Measurements from ENCODE around the gene PTK6.
"Not testable (repeated sequence)": the region's sequence is repeated elsewhere in the genome, so short reads cannot be mapped to it uniquely, and the experiment has no call there.

Gene PTK6

GRCh38 chr20:63482021-63482587 lies 55.1 kb downstream of the PTK6 start:
- Histone ChIP-seq H3K27me3 (ENCODE audit: insufficient read depth, low read length) (0 out of 2 replicates have a peak, but pooled peaks cover 3% of the 10 kb centered on the region), H2AFZ (ENCODE audit: low read length) (no peak overlapping the region), H3K9me2 (ENCODE audit: low read depth, low read length) (no peaks in the 10 kb centered on the region), H3K9ac (ENCODE audit: low read length) (no peak overlapping the region), H3K4me1 (ENCODE audit: insufficient read depth, low read length, severe bottlenecking) (no peaks in the 10 kb centered on the region), H3K79me2 (ENCODE audit: insufficient read depth, low read length) (no peaks in the 10 kb centered on the region), H3K4me3 (ENCODE audit: low read depth, low read length, poor library complexity, severe bottlenecking) (no peak overlapping the region), H3K4me2 (ENCODE audit: low read length) (no peak overlapping the region), H4K20me1 (ENCODE audit: insufficient read depth, low read length) (no peaks in the 10 kb centered on the region), H3K36me3 (ENCODE audit: insufficient read depth, low read length) (no peaks in the 10 kb centered on the region), H3K9me3 (ENCODE audit: low read length) (no peaks in the 10 kb centered on the region), H3K27ac (ENCODE audit: low read depth, low read length, poor library complexity, severe bottlenecking) (no peak overlapping the region), H3F3A (ENCODE audit: insufficient read depth, low read length) (no peaks in the 10 kb centered on the region)
- TF ChIP-seq CTCF (IDR thresholded peaks at IDR 0.05; ENCODE audit: low read length) (no peak), EZH2 (IDR thresholded peaks at IDR 0.05; ENCODE audit: borderline replicate concordance, low read length) (no peak)

GRCh38 chr20:63481503-63481902 lies 55.7 kb downstream of the PTK6 start:
- Histone ChIP-seq H3K9me3 (ENCODE audit: low read length) (no peaks in the 10 kb centered on the region), H3K4me3 (ENCODE audit: low read depth, low read length, poor library complexity, severe bottlenecking) (no peak overlapping the region), H4K20me1 (ENCODE audit: insufficient read depth, low read length) (no peaks in the 10 kb centered on the region), H3K27ac (ENCODE audit: low read depth, low read length, poor library complexity, severe bottlenecking) (no peak overlapping the region), H3K36me3 (ENCODE audit: insufficient read depth, low read length) (no peaks in the 10 kb centered on the region), H3K79me2 (ENCODE audit: insufficient read depth, low read length) (no peaks in the 10 kb centered on the region), H3K9me2 (ENCODE audit: low read depth, low read length) (no peaks in the 10 kb centered on the region), H3F3A (ENCODE audit: insufficient read depth, low read length) (no peaks in the 10 kb centered on the region), H3K4me2 (ENCODE audit: low read length) (no peak overlapping the region), H3K4me1 (ENCODE audit: insufficient read depth, low read length, severe bottlenecking) (no peaks in the 10 kb centered on the region), H3K27me3 (ENCODE audit: insufficient read depth, low read length) (0 out of 2 replicates have a peak, but pooled peaks cover 3% of the 10 kb centered on the region), H3K9ac (ENCODE audit: low read length) (no peak overlapping the region), H2AFZ (ENCODE audit: low read length) (no peak overlapping the region)
- no peak for TF ChIP-seq CTCF (IDR thresholded peaks at IDR 0.05; ENCODE audit: low read length)
- no peak for TF ChIP-seq EZH2 (IDR thresholded peaks at IDR 0.05; ENCODE audit: borderline replicate concordance, low read length)

GRCh38 chr20:63479695-63480419 lies 57.3 kb downstream of the PTK6 start:
- not testable (repeated sequence) for H3K9me3 ChIP-seq (ENCODE audit: low read length); H3K9me2 ChIP-seq (ENCODE audit: low read depth, low read length); H3K4me3 ChIP-seq (ENCODE audit: low read depth, low read length, poor library complexity, severe bottlenecking); H3K4me2 ChIP-seq (ENCODE audit: low read length); H3F3A ChIP-seq (ENCODE audit: insufficient read depth, low read length); H4K20me1 ChIP-seq (ENCODE audit: insufficient read depth, low read length); H3K27ac ChIP-seq (ENCODE audit: low read depth, low read length, poor library complexity, severe bottlenecking); H3K79me2 ChIP-seq (ENCODE audit: insufficient read depth, low read length); H2AFZ ChIP-seq (ENCODE audit: low read length); H3K9ac ChIP-seq (ENCODE audit: low read length); H3K27me3 ChIP-seq (ENCODE audit: insufficient read depth, low read length); H3K4me1 ChIP-seq (ENCODE audit: insufficient read depth, low read length, severe bottlenecking); H3K36me3 ChIP-seq (ENCODE audit: insufficient read depth, low read length)
